ENCODE measurements around the gene DMTF1. TPM values are rescaled to one million over a fixed set of nuclear protein-coding genes. Genes with fewer than 3 reads are reported as not detected.

Gene DMTF1, protein sequence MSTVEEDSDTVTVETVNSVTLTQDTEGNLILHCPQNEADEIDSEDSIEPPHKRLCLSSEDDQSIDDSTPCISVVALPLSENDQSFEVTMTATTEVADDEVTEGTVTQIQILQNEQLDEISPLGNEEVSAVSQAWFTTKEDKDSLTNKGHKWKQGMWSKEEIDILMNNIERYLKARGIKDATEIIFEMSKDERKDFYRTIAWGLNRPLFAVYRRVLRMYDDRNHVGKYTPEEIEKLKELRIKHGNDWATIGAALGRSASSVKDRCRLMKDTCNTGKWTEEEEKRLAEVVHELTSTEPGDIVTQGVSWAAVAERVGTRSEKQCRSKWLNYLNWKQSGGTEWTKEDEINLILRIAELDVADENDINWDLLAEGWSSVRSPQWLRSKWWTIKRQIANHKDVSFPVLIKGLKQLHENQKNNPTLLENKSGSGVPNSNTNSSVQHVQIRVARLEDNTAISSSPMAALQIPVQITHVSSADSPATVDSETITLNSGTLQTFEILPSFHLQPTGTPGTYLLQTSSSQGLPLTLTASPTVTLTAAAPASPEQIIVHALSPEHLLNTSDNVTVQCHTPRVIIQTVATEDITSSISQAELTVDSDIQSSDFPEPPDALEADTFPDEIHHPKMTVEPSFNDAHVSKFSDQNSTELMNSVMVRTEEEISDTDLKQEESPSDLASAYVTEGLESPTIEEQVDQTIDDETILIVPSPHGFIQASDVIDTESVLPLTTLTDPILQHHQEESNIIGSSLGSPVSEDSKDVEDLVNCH
- total RNA-seq, result 15.7 and 18.7 TPM in 2 replicates

DNA sequence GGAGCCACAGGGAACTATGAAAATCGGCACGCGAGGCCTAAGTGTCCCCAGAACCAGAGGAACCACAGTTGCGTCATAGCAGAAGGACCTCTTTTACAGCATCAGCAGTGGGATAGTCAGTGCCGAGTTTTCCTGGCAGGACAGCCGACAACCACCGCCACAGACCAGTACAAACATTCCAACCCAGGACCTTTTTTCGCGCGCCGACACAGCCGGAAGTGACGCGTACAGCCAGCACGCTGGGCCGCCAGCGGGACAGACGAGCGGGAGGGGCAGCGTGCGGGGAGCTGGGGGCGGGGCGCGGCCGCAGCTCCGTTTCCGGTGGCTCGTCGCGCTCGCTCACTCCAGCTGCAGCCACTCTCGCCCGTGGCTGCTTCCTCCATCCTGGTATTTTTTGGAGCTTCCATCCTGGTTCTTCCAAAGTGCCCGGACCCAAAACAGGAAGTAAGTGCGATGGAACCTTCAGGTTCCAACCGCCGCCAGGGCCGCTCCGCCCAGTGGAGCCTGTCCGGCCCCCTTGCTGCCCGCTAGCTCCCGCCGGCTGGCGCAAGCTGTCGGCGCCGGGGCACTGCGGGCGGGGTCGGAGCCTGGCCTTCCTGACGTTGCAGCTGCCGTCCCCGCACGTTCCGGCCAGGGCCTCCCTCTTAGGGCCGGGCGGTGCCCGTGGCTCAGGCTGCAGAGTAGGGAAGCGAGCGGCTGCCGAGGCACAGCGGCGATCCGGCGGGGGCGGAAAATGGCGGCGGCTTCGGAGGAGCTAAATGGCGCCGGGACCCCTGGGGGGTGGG lies at the start of gene DMTF1:
Gene DMTF1, plus strand, starts transcription at position 342 of the 785 bp plus-strand sequence. CDS start 12,489 bp downstream, outside the sequence.

DNA sequence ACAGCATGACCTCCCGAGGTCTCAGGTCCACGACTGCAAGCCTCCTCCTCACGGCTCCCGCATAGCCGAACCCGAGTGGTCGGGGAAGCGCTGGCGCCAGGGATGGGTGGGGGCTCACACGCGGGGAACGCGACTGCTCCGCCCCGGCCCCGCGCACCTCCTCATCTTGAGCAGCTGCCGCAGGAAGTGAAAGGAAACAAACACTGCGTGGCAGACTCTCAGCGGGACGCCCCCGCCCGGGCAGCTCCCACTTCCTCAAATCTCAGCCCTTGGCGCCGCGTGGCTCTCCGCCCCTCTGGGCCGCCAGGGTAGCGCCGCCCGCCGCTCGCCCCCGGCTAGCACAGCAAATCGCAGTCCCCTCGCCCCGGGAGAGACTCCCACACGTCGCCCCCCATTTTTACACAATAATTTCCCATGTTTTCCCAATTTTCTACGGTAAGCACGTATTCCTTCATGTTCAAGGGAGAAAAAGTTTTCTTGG lies 67.3 kb downstream of the DMTF1 start, which contains the start of gene TMEM243:
Gene TMEM243, minus strand, starts transcription at position 188 of the 481 bp plus-strand sequence. CDS start 229 bp downstream, outside the sequence.

Other genes starting within 250 kb of the DMTF1 start
- gene ELAPOR2, start 92.8 kb upstream of the DMTF1 start, total RNA-seq, result 2.3 and 3.9 TPM in 2 replicates
- 25.7 and 30.3 TPM in 2 replicates for gene TMEM243, start 67.3 kb downstream of the DMTF1 start, total RNA-seq
- gene CROT, start 193.2 kb downstream of the DMTF1 start, total RNA-seq, result 2.0 and 4.4 TPM in 2 replicates